Activated CD8-positive, alpha-beta T cell treated with anti-CD3 and anti-CD28 coated beads for 36 hours (primary cell): ENCODE results near the gene ACTN3. TPM values are rescaled to one million over a fixed set of nuclear protein-coding genes. Genes with fewer than 3 reads are reported as not detected.
A peak's percentile ranks its signal among the peaks of the same experiment; 100 is the strongest.

Experiments used
- ATAC-seq: fragments of 200-7000 bp; cut with Tn5 transposase; one replicate; pipeline ENCODE4 v1.10.0; 2021; ENCODE audit warnings: mild to moderate bottlenecking, moderate library complexity
- CTCF ChIA-PET: fragments of 350-600 bp; sonication (Branson Sonifier 250); formaldehyde crosslinking; loops from one replicate; lab custom pipeline; 2021; ENCODE audit warnings: antibody characterized with exemption; lab: Charles Lee
- POLR2A ChIA-PET: fragments of 350-600 bp; sonication (Branson Sonifier 250); formaldehyde crosslinking; loops from one replicate; lab custom pipeline; 2021; ENCODE audit warnings: antibody characterized with exemption; lab: Charles Lee
- DNase-seq: peaks from one replicate; pipeline ENCODE4 v3.0.0-alpha.2; 2020
- H3K27ac Mint-ChIP-seq: one replicate; pipeline ENCODE4 v1.8.0; 2021; ENCODE audit warnings: mild to moderate bottlenecking, mixed read lengths
- H3K27me3 Mint-ChIP-seq: one replicate; pipeline ENCODE4 v1.8.0; 2021; ENCODE audit warnings: mixed read lengths
- H3K36me3 Mint-ChIP-seq: one replicate; pipeline ENCODE4 v1.8.0; 2021; ENCODE audit warnings: low read depth, mixed read lengths
- H3K4me1 Mint-ChIP-seq: one replicate; pipeline ENCODE4 v1.8.0; 2021; ENCODE audit warnings: low read depth, mixed read lengths
- H3K4me3 Mint-ChIP-seq: one replicate; pipeline ENCODE4 v1.8.0; 2021; ENCODE audit warnings: mild to moderate bottlenecking, moderate library complexity, mixed read lengths
- H3K9me3 Mint-ChIP-seq: one replicate; pipeline ENCODE4 v1.8.0; 2021; ENCODE audit warnings: mixed read lengths
- CTCF ChIP-seq: fragments of 200-600 bp; IDR thresholded peaks from one replicate; pipeline ENCODE4 v1.8.0; 2022; ENCODE audit warnings: antibody characterized with exemption, mild to moderate bottlenecking
- intact Hi-C: fragments of 100-400 bp; cut with micrococcal nuclease; formaldehyde crosslinking; loops from one replicate; pipeline ENCODE4 v1.10.0; 2022
- total RNA-seq, 2 experiments: library from RNA; stranded (reverse); gene quantifications; one replicate each; pipeline ENCODE4 v1.2.3, GENCODE V29; 2021

The ACTN3 gene
- total RNA-seq, 2 experiments from 2014 or later, result 0.14 TPM; not detected in 1

DNA sequence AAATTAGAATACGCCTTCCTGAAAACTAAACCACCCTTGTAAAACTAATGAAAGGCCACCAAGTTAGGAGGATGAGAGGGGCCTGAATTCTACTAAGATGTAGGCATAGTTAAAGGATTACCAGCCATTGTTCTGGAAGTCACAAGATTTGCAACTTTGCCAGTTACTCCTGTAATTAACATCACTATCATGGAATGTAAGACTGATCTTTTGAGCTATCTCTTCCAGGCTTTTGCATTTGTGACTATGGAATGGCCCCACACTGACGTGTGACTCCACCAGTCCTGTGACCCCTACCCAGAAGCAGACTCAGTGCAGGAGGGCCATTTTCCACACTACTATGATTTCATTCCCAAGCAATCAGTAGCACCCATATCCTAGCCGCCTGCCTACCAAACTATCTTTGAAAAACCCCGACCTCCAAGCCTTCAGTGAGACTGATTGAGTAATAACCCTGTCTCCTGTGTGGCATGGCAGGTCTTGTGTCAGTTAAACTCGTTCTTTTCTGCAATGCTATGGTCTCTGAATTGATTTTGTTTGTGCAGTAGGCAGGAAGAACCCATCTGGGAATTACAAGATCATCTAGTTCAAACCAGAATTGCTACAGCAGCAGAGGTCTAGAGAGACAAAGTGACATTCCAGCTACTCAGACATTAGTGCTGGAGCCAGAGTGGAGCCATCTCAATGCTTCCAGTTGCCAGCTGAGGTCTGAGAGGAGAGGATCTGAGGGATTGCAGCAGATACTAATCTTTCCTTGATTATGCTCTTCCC lies 23.6 kb downstream of the ACTN3 start:
- ATAC-seq (no peak), DNase-seq (no peak)
- Mint-ChIP-seq H3K36me3 (no peaks in the 10 kb centered on the region), H3K27ac (no peak overlapping the region), H3K9me3 (no peaks in the 10 kb centered on the region), H3K4me3 (peak overlapping the region; percentile 12), H3K27me3 (no peaks in the 10 kb centered on the region), H3K4me1 (peaks cover 2% of the 10 kb centered on the region)
- intact Hi-C loops, result no loop called here
- ChIA-PET CTCF (interaction anchor here (2.0 to 4.8 kb wide), 4 partner anchors 9 to 181 kb away, joined by 4 to 22 read pairs (median 14); partner anchors contain the start of genes CCDC87, CCS and RBM4B), POLR2A (interaction anchor here (0.8 to 1.2 kb wide), 2 partner anchors 22 to 100 kb away, joined by 3 to 5 read pairs; partner anchors contain the start of gene CCDC87)
- TF ChIP-seq CTCF, result no peak

DNA sequence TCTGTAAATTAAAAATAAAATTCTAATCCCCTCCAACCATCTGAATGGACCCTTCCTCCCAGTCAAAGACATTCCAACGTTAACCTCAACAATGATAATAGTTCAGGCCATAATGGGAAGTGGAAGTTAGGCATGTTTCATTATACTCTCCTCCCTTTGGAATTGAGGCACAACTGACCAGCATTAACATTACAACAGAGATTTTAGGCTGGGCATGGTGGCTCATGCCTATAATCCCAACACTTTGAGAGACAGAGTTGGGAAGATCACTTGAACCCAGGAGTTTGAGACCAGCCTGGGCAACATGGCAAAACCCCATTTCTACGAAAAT lies 24.1 kb downstream of the ACTN3 start:
- Mint-ChIP-seq H3K36me3 (no peaks in the 10 kb centered on the region), H3K27ac (no peak overlapping the region), H3K9me3 (no peaks in the 10 kb centered on the region), H3K4me3 (no peak overlapping the region), H3K27me3 (no peaks in the 10 kb centered on the region), H3K4me1 (peaks cover 2% of the 10 kb centered on the region)
- ATAC-seq (no peak), DNase-seq (no peak)
- intact Hi-C loops, result no loop called here
- ChIA-PET CTCF (interaction anchor here (4.8 kb wide), 1 partner anchor 108 kb away, joined by 22 read pairs; the partner anchor contains the start of gene RBM4B), POLR2A (no interaction called here)
- TF ChIP-seq CTCF, result no peak

DNA sequence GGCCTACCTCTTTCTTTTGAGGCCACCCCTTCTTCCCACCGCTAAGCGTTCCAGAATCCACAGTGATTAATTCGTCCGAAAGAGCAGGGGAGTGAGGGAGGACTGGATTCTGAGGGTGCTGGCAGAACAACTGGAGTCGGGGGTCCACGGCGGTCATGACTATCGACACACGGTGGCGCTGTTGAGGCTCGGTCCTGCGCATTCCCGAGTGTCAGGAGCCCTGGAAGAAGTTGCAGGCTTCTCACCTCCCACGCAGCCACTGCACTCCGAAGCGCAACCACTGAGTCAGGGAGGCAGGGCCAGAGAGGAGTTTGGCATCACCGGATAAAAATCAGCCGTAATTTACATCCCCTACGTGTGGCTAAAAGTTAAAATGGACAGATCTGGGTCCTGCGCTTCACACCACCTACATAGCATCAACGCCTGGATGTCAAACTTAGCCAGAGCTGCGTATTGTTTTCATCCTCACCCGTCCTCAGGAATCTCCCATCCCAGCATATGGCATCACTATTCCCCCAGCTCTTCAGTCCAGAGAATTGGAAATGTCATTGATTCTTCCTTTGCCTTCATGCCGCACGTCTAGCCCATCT lies 32.4 kb downstream of the ACTN3 start:
- Mint-ChIP-seq H3K27me3 (no peaks in the 10 kb centered on the region), H3K9me3 (peaks cover 2% of the 10 kb centered on the region), H3K27ac (no peak overlapping the region), H3K4me3 (no peak overlapping the region), H3K4me1 (peaks cover 16% of the 10 kb centered on the region), H3K36me3 (no peaks in the 10 kb centered on the region)
- ATAC-seq (peak; percentile 91), DNase-seq (peak; percentile 90)
- intact Hi-C loops, result loop anchor here (2.0 to 5.0 kb wide), 2 partner anchors 38 to 100 kb away; partner anchors contain the start of gene RBM14
- TF ChIP-seq CTCF, result peak; percentile 90
- POLR2A ChIA-PET, result interaction anchor here (0.7 to 1.0 kb wide), 4 partner anchors 38 to 98 kb away, joined by 3 read pairs; partner anchors contain the start of gene RBM4B
- CTCF ChIA-PET, result interaction anchor here (0.7 to 3.9 kb wide), 20 partner anchors 10 to 277 kb away, joined by 3 to 77 read pairs (median 4); partner anchors contain the start of genes CCDC87, CCS, CTSF and RBM4B

- H3K27me3 Mint-ChIP-seq, result no peaks in the 10 kb centered on the region
- no peak overlapping the region for H3K4me3 Mint-ChIP-seq
These were observed 34.1 kb downstream of the ACTN3 start for GRCh38 chr11:66580803-66581202.

More at GRCh38 chr11:66580803-66581202, 34.1 kb downstream of the ACTN3 start:
- intact Hi-C loops, result no loop called here
- H3K9me3 Mint-ChIP-seq, result peaks cover 2% of the 10 kb centered on the region
- no peak for DNase-seq
- CTCF ChIA-PET, result interaction anchor here (1.2 to 3.9 kb wide), 4 partner anchors 9 to 98 kb away, joined by 3 to 77 read pairs (median 4); partner anchors contain the start of genes CCDC87, CCS and RBM4B
- H3K36me3 Mint-ChIP-seq, result no peaks in the 10 kb centered on the region
- peaks cover 16% of the 10 kb centered on the region for H3K4me1 Mint-ChIP-seq
- POLR2A ChIA-PET, result interaction anchor here (1.5 to 1.7 kb wide), 2 partner anchors 10 to 97 kb away, joined by 4 to 10 read pairs; partner anchors contain the start of gene RBM4B
- ATAC-seq, result no peak
- H3K27ac Mint-ChIP-seq, result no peak overlapping the region
- TF ChIP-seq CTCF, result no peak
